GM03348 (cell line): ENCODE results near the gene RBM14.
"Not testable (repeated sequence)": the region's sequence is repeated elsewhere in the genome, so short reads cannot be mapped to it uniquely, and the experiment has no call there.

Experiments used
- DNase-seq: peaks from one replicate; pipeline ENCODE4 v3.0.0; 2012; ENCODE audit warnings: low spot score

The RBM14 gene

DNA sequence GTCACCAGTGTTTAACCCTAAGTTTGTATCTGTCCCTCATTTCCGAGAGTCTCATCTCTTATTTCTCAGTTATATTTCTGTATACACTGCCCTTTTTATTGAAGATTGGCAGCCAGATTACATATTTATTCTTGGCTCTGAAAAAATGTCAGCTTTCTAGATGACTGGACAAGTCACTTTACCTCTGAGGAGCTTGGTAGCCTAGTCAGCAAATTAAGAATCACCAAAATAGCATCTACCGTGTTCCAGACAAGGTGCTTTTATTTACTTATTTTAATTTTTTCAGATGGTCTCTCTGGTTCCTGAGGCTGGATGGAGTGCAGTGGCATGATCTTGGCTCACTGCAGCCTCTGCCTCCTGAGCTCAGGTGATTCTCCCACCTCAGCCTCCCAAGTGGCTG is 16.5 kb downstream of the RBM14 start:
- no peak for DNase-seq

DNA sequence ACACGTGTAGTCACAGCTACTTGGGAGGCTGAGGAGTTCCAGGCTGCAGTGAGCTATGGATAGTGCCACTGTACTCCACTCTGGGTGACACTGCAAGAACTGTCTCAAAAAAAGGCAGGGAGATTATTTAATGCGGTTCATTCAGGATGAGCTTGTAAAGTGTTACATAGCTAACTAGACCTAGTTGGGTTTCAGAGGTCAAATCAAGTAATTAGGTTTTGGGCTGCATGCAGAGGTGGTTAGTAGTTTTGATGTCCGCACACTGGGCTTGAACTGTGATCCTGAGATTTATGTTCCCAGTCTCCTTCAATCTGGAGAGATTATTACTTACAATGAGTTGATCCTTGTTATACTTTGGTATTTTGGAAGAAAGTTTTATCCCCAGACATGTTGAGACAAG is 20.0 kb downstream of the RBM14 start:
- no peak for DNase-seq

DNA sequence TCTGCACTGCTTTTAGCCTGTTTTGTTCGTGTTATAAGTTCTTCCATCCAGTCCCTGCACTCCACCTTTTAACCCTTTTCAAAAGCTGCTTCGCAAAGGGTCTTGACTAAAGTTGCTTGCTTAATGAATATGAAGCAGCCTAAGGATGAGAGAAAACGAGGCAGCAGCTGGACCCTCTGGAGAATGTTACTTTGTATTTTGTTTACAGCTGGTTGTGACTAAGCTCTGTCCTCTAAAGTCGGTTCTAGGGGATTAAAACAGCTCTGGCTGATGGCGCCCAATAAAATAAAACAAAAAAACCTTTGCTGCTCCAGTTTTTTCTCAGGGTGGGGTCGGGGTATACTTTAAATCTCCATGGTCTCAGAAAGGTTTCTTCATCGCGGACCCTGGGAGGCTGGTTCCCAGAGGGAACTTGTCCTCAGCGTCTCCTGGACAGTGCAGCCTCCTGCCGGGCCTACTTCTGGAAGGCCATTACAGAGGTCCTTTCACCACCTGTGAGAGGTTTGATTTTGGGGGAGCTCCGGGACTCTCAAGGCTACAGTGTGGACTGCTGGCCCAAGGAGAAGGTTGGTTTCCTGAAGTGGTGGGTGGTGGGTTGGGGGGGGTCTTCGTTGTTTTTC is 21.2 kb downstream of the RBM14 start:
- no peak for DNase-seq

DNA sequence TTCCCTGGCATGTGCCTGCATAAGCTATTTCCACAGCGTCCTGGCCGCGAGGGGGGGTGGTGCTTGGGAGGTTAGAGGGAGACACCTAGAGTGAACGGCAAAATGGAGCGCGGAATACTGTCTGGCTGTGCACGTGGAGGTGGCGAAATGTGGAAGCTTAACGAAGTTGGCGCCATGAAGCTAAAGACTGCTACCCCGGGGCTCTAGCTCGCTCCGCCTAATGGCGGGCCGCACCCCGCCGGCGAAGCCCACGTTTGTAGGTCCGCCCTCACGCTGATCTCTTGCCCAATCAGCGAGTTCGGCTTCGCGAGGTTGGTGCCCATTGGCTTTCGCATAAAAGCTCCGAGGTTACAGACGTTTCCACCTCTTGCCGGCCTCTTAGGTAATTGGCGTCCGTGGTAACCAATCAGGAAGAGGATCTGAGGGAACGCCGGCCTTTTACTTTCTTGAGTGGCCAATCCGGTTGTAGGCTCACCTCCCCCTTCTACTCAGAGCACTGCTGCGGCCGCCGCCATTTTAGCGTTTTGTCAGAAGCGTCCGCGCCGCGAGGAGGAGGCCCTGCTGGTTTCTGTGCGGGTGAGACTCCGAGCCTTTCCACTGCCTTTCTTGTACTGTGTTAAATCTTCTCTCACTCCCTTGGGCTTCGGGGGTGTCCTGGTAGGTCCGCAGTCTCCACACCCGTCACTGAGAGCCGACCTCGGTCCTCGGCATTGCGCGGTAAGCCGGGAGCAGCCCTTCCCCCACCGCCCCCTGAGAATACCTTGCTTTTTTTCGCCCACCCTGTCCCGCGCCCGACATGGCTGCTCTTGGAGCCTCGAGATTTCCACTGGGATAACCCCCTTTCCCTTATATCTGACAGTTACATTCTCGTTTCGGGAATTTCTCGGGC is 22.0 kb downstream of the RBM14 start, which contains the start of gene RBM4:
Gene RBM4 (plus strand): TSS at position 527 of the 889 bp plus-strand sequence. CDS start 1,009 bp downstream, outside the sequence.
- DNase-seq, result peak; percentile 99

DNA sequence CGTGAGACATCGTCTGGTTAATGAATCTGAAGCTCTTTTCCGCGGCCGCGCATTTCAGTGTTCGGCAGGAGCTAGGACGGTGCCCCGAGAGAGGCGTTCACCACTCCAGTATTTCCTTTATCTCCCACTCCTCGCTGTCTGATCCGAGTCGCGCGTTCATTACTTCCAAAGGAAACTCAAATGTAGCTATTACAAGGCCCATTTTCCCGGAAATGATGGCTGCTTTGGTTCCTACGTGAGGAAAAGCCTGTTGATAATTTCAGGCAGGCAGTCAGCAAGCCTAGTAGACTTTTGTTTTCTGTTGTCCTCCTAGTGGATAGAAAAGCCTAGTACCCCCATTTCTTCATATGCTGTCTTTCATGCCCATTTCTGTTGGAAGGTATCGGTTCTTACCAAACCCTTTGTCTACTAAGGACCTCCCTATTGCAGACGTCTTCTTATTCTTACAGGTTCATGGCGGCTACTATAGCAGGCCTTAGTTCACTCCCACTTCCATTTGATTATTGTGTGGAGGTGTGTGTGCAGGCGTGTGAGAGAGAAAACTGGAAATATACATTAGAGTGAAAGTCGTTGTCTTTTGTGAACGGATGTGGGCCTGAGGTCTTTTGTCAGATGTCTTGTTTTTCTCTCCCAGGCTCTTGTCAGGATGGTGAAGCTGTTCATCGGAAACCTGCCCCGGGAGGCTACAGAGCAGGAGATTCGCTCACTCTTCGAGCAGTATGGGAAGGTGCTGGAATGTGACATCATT is 22.8 kb downstream of the RBM14 start:
- DNase-seq, result peak; percentile 32

DNA sequence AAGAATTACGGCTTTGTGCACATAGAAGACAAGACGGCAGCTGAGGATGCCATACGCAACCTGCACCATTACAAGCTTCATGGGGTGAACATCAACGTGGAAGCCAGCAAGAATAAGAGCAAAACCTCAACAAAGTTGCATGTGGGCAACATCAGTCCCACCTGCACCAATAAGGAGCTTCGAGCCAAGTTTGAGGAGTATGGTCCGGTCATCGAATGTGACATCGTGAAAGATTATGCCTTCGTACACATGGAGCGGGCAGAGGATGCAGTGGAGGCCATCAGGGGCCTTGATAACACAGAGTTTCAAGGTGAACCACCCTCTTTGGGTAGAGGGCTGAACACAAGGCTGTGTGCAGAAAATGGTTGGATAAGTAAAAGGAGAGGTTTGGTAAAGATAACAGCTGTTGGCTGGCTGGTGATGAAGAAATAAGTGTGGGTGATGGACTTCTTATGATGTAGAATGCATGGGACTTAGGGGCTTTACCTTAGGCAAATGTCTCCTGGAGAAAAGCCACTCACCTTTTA is 23.4 kb downstream of the RBM14 start:
- DNase-seq, result not testable (repeated sequence)

DNA sequence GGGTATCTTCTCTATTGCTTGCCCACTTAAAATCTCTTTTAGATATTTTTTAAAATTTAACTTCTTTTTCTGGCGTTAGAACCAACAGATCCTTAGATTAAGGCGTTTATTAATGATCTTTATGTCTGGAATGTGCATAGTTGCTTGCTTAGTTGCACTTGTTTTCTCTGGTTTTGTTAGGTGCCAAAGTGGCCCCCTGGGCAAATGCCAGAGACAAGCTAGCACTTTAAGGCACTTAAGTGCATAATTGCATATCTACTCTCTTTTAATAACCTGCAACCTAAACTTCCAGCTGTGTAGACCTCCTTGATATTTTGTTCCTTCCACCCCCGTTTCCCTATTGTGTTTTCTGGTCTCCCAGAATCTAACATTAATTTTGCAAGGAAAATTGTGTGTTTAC is 25.4 kb downstream of the RBM14 start:
- DNase-seq, result peak; percentile 25

DNA sequence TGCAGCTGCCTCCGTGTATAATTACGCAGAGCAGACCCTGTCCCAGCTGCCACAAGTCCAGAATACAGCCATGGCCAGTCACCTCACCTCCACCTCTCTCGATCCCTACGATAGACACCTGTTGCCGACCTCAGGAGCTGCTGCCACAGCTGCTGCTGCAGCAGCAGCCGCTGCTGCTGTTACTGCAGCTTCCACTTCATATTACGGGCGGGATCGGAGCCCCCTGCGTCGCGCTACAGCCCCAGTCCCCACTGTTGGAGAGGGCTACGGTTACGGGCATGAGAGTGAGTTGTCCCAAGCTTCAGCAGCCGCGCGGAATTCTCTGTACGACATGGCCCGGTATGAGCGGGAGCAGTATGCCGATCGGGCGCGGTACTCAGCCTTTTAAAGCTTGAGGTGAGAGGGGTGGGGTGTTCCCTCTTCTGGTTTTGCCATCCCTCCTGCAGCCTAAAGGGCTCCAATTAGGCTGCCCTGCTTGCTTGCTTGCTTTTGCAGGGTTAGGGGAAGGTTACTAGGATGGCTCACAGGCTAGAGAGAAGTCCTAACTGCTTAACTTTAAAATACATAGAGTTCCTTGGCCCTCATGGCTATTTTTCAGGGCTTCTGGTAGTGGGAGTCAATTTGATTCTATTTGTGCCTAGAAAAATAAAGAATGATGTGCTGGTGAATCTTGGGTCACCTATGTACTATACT is 27.5 kb downstream of the RBM14 start:
- DNase-seq, result no peak

DNA sequence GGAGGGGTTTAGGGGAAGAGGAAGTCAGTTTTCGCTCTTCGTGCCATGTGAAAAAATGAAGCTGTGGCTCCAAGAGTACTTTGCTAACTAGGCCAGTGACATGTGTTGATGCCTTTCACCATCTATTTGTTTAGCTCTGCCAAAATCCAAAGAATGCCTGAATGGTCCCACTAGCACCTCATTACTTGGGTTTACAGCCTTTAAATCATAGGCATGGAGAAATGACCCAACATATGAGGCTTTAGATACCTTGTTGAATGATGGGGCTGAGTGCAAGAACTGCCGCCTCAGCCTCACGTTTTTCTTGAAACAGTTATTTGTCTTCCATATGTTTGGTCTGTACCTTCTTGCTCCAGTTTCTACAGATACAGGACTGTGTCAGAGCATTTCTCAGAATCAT is 30.4 kb downstream of the RBM14 start:
- no peak for DNase-seq

DNA sequence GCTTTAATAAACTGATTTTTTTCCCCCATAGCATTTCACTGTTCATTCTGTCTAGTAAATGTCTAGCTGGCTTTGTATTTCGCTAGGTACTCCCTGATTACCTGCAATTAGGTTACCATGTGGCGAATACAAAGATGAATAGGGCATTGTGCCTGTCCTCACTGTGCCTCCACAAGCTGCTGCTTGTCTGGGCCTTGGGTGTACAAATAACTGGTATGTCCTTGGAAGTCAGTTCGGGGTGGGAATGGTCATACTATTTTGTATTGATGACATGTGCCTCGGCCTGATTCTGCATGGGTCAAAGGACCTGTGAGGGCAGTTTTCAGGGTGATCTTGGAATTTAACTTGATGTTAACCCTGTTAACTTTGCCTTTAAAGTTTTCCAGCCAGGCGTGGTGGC is 33.5 kb downstream of the RBM14 start:
- no peak for DNase-seq

DNA sequence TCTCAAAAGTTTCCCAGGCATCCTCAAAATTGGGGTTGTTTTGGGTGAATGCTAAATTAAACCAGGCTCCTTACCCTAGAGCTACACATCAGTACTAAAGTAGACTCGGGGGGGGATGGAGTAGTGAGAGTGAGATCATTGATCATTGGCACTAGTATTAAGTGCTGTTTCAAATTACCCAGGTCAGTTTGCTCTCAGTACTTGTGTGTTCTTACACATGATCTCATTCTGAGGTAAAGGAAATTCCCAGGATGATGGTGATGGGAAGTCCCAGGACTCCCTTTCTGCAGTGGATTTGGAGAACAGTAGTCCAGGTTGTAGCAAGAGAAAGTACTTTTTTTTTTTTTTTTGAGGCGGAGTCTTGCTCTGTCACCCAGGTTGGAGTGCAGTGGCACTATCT is 34.6 kb downstream of the RBM14 start:
- no peak for DNase-seq

DNA sequence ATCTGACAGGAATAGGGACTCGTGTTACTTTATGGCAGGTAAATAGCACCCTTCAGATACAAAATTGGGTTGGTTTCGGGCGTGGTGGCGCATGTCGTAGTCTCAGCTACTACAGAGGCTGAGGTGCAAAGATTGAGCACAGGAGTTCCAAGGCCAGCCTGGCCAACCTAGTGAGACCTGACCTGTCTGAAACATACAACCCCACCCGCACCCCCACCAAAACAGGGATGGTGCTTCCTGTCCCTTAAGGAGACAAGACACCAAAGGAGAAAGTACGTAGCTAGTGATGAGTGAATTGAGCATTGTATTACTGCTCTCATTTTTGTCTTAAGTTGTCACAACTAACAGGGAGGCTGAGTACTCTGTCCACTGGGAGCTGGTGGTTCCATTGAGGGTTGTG is 36.2 kb downstream of the RBM14 start:
- DNase-seq, result no peak

DNA sequence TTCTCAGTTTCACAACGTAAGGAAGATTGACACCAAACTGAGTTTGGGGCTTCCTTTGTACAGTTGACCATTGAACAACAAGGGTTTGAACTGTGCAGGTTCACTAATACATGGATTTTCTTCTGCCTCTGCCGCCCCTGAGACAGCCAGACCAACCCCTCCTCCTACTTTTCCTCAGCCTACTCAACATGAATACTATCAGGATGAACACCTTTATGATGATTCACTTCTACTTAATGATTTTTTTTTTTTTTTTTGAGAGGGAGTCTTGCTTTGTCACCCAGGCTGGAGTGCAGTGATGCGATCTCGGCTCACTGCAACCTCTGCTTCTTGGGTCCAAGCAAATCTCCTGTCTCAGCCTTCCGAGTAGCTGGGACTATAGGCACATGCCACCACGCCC is 36.7 kb downstream of the RBM14 start:
- no peak for DNase-seq

DNA sequence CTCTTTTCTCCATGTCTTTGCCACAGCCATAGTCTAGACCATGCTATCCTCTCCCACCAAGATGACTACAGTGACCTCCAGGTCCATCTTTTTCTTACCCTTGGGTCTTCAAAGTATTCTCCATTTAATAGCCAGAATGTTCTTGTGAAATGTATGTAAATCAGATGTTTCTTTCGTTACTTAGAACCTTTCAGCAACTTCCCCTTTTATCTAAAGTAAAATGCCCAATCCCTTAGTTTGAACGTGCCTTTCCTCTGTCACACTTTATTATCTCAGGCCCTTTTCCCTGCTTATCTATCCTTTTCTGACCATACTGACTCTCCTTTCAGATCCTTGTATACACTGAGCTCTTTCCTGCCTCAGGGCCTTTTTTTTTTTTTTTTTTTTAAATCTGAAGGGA is 43.3 kb downstream of the RBM14 start:
- no peak for DNase-seq

DNA sequence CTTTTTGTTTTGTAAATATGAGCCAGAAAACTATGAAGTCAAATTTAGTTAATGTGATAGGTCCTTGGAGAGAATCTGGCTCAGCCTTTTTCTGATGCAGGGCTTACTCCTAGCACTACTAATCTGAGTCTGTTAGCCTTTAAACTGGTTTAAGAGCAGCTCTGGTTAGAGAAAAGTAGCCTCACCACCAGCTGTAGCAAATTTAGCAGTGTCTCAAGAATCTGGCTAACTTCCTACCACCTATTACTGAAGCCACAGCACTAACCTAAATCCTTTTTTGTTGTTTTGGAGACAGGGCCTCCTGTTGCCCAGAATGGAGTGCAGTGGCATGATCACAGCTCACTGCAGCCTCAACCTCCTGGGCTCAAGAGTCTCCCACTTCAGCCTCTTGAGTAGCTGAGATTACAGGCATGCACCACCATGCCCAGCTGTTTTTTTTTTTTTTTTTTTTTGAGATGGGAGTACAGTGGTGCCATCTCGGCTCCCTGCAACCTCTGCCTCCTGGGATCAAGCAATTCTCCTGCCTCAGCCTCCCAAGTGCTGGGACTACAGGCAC is 47.4 kb downstream of the RBM14 start:
- no peak for DNase-seq

DNA sequence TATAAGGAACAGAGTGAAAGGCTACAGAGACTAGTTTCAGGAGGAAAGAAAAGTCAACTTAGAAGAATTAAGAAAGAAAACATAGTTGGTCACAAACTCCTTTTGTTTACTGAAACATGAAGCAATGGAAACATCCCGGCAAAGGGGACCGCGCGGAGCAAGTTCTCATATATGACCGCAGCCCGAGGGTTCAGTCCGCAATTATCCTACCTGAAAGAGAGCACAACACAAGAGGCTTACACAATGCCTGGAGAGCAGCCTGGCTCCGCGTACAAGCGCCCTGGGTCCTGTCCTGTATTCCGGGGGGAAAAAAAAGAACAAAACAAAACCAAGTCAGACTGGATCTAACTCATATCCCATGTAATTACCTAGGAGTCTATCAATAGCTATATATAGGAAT is 48.9 kb downstream of the RBM14 start:
- no peak for DNase-seq

DNA sequence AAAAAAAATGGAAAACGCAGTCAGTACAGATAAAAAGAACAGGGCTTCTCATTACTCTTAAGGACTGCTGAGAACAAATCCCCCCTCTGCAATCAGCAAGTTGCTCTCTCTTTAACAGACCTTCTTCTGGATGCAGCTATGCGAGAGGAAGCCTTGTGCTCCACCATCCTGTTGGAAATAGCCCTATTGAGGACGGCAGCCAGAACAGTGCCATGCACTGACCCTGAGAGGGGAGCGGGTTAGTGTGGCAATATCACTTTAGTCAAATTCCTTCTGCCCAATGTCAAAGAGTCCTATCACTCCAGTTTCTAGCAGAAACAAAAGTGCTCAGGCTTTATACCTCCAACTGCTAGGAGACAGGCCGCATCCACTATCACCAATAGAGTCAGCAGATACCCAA is 54.4 kb downstream of the RBM14 start:
- no peak for DNase-seq

DNA sequence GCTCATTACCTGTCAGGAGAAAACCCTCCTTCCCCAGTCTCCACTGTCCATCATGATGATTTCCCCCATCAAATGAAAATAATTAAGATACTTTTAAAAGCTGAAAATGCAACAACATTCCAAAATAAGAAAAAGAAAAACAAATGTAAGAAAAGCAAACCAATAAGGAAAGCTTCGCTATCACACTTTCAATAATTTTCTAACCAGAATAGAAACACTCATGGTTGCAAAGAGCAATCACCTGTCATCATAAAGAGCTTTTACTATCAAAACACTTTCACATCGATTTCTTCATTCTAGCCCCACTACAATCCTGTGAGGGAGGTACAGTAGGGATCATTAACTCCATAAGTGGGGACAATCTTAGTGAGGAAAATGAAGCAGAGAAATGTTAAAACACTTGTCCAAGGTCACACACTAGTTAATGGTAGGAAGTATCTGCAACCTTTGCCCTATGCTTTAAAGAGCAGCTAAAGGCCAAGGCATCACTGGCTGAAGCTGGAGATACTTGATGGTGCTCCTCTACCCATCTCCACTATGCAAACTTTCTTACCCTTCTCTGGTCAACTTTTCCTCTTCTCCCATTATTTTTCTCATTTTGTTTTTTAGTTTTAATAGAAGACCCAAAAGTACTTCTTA is 58.7 kb downstream of the RBM14 start:
- DNase-seq, result no peak

DNA sequence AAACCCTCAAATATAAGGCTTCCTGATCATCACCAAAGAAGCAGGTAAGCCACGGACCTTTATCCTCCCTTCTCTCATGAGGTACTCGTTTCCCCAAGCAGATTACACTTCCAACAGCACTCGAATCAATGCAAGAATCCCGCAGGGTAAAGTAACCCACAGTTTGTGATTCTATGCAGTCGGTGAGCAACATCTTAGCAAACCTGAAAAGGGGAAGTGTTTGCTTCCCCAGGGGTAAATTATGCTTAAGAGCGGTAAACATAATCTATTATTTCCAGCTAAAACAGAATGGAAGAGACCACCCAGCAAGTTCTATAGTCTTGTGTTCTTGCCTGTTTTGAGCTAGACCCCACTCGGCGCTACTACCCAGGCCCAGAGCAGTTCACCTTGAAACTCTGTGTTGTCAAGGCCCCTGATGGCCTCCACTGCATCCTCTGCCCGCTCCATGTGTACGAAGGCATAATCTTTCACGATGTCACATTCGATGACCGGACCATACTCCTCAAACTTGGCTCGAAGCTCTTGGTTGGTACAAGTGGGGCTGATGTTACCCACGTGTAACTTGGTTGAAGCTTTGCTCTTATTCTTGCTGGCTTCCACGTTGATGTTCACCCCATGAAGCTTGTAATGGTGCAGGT is 60.0 kb downstream of the RBM14 start:
- no peak for DNase-seq
